Transverse colon (tissue), 4 donors: ENCODE results near the gene GRM7.

Experiments used
- EP300 ChIP-seq: sonication (generic); formaldehyde crosslinking; IDR thresholded peaks from one replicate; pipeline ENCODE4 v1.6.1; 2017; ENCODE audit warnings: antibody characterized with exemption, low read depth
- POLR2A ChIP-seq: fragments of 450-650 bp; IDR thresholded peaks from one replicate; pipeline ENCODE4 v1.6.1; 2016; ENCODE audit warnings: antibody characterized with exemption, mild to moderate bottlenecking, moderate library complexity
- POLR2AphosphoS5 ChIP-seq, 3 donors: sonication (generic); formaldehyde crosslinking; IDR thresholded peaks; one replicate each; pipeline ENCODE4 v1.6.1; 2016; ENCODE audit warnings: antibody characterized with exemption in 3 of 3
- TF ChIP-seq, protein P1 (sequence below), 5 experiments: fragments of 200-600 bp in 3 of 5; fragments of 450-650 bp in 2 of 5; sonication (generic) in 3 of 5; IDR thresholded peaks; 1 replicate in 2 of 5; 2 replicates in 3 of 5; pipeline ENCODE4 v1.5.1; 2016 to 2017; ENCODE audit warnings: antibody characterized with exemption in 5 of 5, inconsistent platforms in 3 of 5, mild to moderate bottlenecking in 2 of 5, moderate library complexity in 1 of 5

DNA sequence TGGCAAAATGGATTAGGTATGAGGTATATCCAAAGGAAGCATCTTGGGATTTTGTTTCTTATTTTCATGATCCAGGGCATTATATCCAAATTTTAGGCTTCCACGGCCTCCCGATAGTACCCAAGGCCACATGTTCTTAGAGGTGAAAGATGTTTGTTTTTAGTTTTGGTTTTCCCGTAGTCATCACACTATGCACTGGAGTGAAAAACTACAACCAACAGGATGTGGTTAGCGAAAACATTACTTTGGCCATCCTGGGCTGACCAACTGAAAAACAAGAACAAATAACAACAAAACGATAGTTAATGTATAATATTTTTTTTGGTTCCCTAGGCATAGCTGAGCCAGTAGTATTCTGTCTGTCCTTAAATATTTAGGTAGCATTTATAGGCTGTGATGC is 749.7 kb downstream of the GRM7 start:
- TF ChIP-seq, protein P1, sequence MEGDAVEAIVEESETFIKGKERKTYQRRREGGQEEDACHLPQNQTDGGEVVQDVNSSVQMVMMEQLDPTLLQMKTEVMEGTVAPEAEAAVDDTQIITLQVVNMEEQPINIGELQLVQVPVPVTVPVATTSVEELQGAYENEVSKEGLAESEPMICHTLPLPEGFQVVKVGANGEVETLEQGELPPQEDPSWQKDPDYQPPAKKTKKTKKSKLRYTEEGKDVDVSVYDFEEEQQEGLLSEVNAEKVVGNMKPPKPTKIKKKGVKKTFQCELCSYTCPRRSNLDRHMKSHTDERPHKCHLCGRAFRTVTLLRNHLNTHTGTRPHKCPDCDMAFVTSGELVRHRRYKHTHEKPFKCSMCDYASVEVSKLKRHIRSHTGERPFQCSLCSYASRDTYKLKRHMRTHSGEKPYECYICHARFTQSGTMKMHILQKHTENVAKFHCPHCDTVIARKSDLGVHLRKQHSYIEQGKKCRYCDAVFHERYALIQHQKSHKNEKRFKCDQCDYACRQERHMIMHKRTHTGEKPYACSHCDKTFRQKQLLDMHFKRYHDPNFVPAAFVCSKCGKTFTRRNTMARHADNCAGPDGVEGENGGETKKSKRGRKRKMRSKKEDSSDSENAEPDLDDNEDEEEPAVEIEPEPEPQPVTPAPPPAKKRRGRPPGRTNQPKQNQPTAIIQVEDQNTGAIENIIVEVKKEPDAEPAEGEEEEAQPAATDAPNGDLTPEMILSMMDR (IDR thresholded peaks at IDR 0.05), result no peak
- no peak for TF ChIP-seq POLR2A
- no peak for TF ChIP-seq POLR2AphosphoS5 (IDR thresholded peaks at IDR 0.05)
- TF ChIP-seq EP300, result no peak
